NCI-H748 treated with DMSO at 0.1 percent for 48 hours (cell line): ENCODE data around the gene MYOM3.
"Not testable (repeated sequence)": the region's sequence is repeated elsewhere in the genome, so short reads cannot be mapped to it uniquely, and the experiment has no call there.

Experiments
- DNase-seq: peaks from one replicate; lab custom pipeline; 2025; lab: John Stamatoyannopoulos, UW

Gene MYOM3

GRCh38 chr1:24071941-24072340 lies 40.0 kb downstream of the MYOM3 start:
- DNase-seq: no peak

GRCh38 chr1:24070821-24071393 lies 41.0 kb downstream of the MYOM3 start:
- peak; percentile 42 for DNase-seq

GRCh38 chr1:24069817-24070216 lies 42.1 kb downstream of the MYOM3 start:
- DNase-seq: no peak

- DNase-seq: no peak
Observed at GRCh38 chr1:24067978-24068377, 44.0 kb downstream of the MYOM3 start.

- DNase-seq: no peak
Observed at GRCh38 chr1:24065304-24065703, 46.6 kb downstream of the MYOM3 start.

- no peak for DNase-seq
Observed at GRCh38 chr1:24062221-24062620, 49.7 kb downstream of the MYOM3 start.

GRCh38 chr1:24060482-24060881 lies 51.5 kb downstream of the MYOM3 start:
- no peak for DNase-seq

- DNase-seq: no peak
Observed at GRCh38 chr1:24058671-24059455, 53.1 kb downstream of the MYOM3 start.

- DNase-seq: no peak
Observed at GRCh38 chr1:24057171-24057570, 54.8 kb downstream of the MYOM3 start.

GRCh38 chr1:24055681-24056080 lies 56.3 kb downstream of the MYOM3 start:
- no peak for DNase-seq

GRCh38 chr1:24052220-24052619 lies 59.7 kb downstream of the MYOM3 start:
- no peak for DNase-seq

GRCh38 chr1:24051206-24051945 lies 60.6 kb downstream of the MYOM3 start:
- no peak for DNase-seq

- DNase-seq: no peak
Observed at GRCh38 chr1:24049733-24050132, 62.2 kb downstream of the MYOM3 start.

GRCh38 chr1:24048894-24049293 lies 63.0 kb downstream of the MYOM3 start:
- DNase-seq: not testable (repeated sequence)

GRCh38 chr1:24048205-24048869 lies 63.6 kb downstream of the MYOM3 start:
- DNase-seq: peak; percentile 1

- DNase-seq: no peak
Observed at GRCh38 chr1:24047110-24047477, 64.8 kb downstream of the MYOM3 start.

- DNase-seq: no peak
Observed at GRCh38 chr1:24045771-24046170, 66.2 kb downstream of the MYOM3 start.

- not testable (repeated sequence) for DNase-seq
Observed at GRCh38 chr1:24044672-24045071, 67.3 kb downstream of the MYOM3 start.

GRCh38 chr1:24043345-24044032 lies 68.4 kb downstream of the MYOM3 start:
- DNase-seq: no peak

GRCh38 chr1:24042315-24042714 lies 69.6 kb downstream of the MYOM3 start:
- DNase-seq: no peak

- DNase-seq: no peak
Observed at GRCh38 chr1:24036088-24036487, 75.8 kb downstream of the MYOM3 start.

GRCh38 chr1:24032981-24033380 lies 79.0 kb downstream of the MYOM3 start:
- DNase-seq: no peak
